Activated T-cell treated with anti-CD3 and anti-CD28 coated beads, Interleukin-2, amount 50 U/mL, for 48 hours (primary cell): ENCODE results near the gene DHRS9.
A peak's percentile ranks its signal among the peaks of the same experiment; 100 is the strongest.
"Not testable (repeated sequence)": the region's sequence is repeated elsewhere in the genome, so short reads cannot be mapped to it uniquely, and the experiment has no call there.

ENCODE experiments used
- DNase-seq, 2 experiments: peaks; one replicate each; pipeline ENCODE4 v3.0.0-alpha.2; 2020

Gene DHRS9

DNA sequence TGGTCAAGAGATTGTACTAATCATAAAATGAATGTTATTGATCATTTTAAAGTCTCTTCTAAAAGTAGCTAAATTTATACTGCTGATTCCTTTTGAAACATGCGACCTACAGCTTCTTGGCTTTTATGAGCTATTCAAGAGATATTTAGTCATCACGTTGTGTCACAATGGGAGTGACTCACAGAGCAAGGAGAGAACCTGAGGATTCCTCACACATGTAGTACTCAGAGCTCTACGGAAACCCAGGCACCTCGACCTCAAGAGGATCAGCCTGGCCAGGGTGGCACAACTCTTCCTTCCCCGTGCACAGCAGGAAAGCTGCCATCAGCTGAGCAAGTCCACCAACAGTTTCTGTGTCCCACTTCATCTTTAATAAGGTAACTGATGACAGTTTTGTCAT, at the start of gene DHRS9:
TSS of gene DHRS9 (plus strand) at position 223 of the 400 bp plus-strand sequence. CDS start 12,019 bp downstream, outside the sequence.
- peak; percentile 59 to 61 for DNase-seq

DNA sequence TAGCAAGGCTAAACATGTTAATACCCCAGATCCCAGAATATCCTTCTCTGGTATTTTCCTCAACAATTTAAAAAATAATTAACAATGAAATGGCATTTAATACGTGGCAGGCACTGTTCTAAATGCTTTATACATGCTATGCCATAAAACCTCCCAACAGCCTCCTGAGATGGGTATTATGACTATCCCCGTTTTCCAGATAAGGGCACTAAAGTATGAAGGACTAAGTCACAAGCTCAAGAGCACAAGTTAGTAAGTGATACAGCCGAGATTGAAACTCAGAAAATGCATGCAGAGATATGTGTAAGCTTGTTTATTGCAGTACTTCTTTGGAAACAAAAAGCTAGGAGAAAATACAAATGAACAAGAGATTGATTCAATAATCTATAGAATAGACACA, 46.2 kb upstream of the DHRS9 start:
- DNase-seq: no peak

DNA sequence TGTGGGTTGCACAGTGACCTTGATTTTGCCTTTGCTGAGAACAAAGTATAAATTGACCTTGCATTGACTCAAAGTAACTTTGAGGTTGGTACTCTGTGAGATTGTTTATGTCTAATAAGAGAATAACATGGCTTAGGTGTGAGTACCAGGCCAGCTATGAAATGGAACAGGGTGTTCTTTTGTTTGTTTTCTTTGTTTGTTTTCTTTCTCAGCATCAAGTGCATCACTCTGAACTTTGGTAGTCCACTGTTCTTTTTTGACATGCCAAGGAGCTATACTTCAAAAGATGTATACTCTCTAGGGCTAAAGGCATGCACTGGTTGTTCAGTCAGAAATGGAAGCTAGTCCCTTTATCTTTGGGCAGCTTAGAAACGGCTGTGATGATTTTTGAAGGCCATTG, 43.3 kb upstream of the DHRS9 start:
- DNase-seq: no peak

DNA sequence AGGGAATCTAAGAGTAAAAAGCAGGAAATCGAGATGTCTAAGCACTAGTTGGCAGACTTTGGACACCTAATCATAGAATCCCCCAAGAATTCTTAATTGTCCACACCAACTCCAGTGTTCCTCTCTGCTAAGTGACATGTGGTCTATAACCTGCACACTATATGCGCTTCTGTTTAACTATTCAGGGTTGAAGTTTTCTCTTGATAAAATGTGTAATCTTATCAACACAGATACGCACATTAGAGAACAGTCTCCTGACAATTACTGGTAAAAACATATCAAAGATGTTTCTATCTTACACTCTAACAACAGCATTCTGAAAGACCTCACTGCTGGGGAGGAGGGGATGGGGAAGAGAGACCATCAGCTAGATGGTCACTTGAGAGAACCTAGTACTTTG, 42.1 kb upstream of the DHRS9 start:
- DNase-seq: no peak

DNA sequence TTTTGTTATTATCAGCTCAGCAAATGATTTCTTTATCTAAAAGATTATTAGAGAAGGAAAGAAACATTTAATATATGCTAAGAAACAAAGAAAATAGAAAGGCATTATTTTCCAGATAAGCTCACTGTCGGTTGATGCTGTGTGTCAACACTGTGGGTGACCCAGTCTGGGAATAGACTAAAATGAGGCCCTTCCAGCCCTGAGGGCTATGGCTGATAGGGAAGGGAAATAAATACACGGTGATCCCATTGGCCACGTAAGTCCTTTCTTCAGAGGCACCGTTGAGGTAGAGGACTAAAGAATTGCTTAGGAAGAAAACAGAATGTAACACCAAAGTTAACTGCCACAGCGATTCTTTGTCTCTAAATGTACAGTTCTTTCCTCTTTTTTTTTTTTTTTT, 40.0 kb upstream of the DHRS9 start:
- no peak for DNase-seq

DNA sequence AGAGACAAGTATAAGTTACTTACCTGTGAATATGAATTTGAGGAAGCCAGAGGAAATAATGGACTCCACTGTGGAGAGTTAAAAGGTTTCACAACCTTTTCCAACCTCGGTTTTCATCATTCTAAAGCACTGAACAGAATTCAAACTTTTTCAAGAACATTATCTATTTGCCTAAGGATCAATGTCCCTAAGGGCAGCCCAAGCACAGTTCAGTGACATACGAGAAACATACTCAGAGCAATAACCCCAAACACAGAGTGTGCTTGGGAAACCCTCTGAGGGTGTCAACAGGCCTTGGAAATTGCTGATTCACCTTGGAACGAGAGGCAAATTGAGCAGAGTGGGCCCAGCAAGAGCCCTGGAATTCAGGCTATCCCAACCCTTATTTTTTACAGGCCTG, 38.2 kb upstream of the DHRS9 start, which contains the start of gene ABCB11:
TSS of gene ABCB11 (minus strand) at position 123 of the 400 bp plus-strand sequence. CDS start 13,199 bp downstream, outside the sequence.
- no peak for DNase-seq

DNA sequence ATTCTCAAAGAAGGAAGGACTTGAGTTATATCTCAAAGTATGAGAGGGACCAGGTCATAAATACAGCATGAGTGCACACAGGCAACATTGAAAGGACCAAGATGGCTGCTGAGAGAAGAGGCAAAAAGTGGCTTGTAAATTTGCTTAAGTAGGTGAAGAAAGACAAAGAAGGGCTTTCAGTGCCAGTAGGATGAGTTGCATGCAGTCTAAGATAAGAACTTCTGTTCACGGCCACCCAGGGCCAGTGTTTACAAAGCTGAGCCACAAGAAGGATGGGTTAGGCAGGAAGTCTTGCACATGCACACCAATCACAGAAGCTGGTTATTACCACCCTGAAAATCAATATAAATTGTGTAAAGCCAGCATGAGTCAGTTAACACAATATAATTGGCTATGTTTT, 35.1 kb upstream of the DHRS9 start:
- DNase-seq: no peak

DNA sequence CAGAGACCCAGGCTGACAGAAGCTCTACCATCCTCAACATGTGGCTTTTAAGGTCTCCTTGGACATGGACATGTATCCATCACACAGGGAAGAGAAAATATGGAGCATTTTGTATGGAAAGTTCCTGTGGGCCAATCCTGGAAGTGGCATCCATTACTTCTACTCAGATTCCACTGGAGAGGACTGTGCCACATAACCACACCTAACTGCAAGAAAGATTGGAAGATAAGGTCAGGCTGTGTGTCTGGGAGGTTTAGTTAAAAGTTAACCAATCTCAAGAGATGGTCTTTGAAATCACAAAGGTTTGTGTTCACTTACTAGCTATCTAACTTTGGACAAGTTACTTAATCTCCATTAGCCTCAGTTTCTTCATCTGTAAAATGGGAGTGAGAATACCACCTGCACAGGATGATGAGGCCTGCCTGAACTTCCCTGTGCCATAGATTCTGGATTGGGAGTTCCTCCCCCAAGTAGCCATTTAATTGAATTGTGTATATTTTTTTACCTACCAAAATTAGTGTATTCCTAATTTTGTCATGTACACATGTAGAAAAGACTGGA, 34.3 kb upstream of the DHRS9 start:
- no peak for DNase-seq

DNA sequence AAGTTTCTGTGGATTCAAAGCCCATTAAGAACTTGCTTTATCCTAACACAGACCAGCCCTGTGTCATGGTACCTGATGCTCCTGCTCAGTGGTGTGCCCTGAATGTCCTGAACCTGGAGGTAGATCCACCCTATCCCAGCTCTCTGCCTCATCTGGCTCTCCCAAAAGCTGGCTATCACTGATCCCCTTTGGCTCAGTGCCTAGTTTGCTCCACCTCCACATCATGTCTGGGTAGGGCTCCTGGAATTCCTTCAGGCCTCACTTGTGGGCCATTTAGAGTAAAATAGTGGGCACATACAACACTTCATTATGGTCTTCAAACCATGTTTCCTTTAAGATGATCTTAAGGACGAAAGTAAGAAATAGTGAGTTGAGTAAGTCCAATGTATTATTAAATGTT, 33.5 kb upstream of the DHRS9 start:
- no peak for DNase-seq

DNA sequence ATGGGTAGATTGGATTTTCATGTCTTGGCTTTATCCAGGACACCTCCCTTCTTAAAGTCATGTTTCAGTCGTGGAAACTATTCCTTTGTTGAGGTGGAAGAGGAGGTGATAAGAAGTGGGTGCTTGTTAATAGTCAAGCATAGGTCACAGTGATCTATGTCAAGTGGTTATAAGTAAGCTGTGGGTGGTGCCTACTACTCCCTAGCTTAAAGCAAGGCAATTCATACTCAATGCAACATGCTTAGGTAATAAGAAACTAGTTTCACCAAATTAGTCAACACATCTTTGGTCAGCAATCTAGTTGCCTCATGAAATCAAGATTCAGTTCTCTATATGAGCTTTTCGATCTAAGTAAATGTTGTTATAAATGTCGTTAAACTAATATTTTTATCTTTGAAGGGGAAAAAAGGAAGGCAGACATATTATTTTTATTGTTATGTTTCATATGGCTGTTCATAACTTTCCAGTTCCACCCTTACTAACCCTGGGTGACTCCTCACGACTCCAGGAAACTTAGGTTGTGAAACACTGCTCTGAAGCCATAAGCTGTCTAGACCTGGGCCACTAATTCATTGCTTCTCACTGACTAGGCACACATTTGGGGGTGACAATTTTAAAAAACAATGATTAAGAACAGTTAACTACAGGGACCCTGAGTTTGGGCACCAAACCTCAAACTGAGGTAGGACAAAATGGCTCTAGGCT, 32.5 kb upstream of the DHRS9 start:
- DNase-seq: no peak

DNA sequence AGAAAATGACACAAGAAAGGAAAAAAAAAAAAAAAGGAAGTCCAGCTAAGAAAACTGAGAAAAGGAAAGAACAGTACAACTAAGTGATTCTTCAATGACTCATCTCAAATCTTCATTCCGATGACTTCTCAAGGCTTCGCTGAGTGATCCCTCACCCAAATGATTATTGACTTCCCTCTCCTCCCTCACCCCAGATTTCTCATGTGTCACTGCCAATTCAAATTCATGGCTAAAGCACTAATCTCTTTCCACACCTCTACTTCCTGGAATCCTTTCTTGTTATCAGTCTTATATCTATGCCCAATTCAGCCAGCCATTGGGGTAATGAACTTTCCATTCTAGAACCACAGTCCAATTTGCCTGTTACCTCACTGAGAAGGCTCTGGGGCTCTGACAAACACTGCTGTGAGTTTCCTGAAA, 31.0 kb upstream of the DHRS9 start:
- DNase-seq: no peak

DNA sequence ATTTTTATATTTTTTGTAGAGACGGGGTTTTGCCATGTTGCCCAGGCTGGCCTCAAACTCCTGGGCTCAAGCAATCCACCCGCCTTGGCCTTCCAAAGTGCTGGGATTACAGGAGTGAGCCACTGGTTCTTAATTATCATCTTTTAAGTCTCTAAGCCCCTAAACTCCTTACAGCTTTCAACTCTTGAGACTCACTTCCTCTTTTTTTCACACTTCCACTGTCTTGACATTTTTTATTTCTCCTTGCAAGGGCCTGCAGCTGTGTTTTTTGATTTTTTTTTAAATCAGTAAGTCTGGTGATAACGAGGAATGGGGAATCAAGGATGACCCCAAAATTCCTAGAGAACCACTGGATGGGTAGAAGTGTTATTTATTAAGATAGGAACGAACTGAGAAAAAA, 29.7 kb upstream of the DHRS9 start:
- no peak for DNase-seq

DNA sequence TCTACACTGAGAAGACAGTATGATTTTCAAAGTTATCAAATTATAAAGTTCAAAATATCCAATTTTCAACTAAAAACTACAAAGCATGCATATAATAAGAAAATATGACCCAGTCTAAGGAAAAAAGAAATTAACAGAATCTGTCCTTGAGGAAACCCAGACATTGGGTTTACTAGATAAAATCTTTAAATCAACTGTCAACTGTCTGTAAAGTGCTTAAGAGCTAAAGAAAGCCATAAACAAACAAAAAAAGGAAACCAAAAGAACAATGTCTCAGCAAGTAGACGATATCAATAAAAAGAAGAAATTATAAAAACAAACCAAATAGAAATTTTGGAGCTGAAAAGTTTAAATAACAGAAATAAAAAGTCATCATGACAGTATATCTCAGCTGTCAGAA, 27.8 kb upstream of the DHRS9 start:
- no peak for DNase-seq

DNA sequence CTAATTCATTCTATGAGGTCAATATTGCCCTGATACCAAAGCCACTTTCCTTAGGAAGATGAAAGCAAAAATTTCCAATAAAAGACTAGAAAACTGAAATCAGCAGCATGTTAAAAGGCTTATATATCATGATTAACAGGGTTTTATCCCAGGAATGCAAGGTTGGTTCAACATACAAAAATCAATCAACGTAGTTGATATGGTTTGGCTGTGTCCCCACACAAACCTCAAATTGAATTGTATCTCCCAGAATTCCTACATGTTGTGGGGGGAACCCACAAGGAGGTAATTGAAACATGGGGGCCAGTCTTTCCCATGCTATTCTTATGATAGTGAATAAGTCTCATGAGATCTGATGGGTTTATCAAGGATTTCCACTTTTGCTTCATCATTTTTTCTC, 26.5 kb upstream of the DHRS9 start:
- DNase-seq: no peak

DNA sequence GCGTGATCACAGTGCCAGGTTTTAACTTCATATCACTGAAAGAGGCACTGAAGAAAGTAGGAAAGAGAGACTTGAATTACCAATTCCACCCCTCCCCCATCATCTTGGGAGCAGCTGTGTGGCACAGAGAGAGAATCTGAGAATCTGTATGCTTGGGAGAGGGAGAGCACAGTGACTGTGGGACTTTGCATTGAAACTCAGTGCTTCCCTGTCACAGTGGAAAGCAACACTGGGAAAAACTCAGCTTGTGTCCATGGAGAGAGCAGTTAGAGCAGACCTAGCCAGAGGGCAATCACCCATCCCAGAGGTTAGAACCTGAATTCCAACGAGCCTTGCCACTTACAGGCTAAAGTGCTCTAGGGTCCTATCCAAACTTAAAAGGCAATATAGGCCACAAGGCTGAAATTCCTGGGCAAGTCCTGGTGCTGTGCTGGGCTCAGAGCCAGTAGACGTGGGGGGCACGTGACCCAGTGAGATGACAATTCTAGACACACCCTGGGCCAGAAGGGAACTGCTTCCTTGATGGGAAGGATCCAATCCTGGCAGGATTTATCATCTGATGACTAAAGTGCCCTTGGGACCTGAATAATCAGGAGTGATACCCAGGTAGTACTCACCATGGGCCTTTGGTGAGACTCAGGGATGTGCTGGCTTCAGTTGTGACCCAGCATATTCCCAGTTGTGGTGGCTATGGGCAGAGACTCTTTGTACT, 22.8 kb upstream of the DHRS9 start:
- DNase-seq: no peak

DNA sequence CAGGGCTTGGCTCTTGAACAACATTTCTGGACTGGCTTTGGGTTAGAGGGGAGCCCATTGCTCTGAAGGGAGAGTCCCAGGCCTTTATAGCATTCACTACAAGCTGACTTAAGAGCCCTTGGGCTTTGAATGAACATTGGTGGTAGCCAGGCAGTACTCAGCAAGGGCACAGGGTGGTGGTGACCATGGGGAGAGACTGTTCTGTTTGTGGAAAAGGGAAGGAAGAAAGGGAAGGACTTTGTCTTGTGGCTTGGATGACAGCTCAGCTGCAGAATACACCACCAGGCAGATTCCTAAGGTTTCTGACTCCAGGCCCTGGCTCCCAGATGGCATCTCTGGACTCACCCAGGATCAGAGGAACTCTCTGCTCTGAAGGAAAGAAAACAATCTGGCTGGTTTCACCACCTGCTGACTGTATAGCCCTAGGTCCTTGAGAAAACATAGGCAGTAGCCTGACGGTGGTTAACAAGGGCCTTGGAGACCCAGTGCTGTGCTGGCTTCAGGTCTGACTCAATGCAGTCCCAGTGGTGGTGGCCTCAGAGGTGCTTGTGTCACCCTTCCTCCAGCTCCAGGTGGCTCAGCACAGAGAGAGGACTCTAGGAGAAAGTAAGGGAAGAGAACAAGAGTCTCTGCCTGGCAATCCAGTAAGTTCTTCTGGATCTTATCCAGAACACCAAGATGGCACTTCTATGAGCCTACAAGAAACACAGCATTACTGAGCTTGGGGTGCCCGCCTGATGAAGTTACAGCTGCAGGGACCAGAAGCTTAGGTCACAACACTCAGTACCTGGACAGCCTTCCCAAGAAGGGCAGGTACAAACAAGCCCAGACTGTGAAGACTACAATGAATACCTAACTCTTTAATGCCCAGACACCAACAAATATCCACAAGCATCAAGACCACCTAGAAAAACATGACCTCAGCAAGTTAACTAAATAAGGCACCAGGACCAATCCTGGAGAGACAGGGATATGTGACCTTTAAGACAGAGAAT, 21.8 kb upstream of the DHRS9 start:
- DNase-seq: no peak

DNA sequence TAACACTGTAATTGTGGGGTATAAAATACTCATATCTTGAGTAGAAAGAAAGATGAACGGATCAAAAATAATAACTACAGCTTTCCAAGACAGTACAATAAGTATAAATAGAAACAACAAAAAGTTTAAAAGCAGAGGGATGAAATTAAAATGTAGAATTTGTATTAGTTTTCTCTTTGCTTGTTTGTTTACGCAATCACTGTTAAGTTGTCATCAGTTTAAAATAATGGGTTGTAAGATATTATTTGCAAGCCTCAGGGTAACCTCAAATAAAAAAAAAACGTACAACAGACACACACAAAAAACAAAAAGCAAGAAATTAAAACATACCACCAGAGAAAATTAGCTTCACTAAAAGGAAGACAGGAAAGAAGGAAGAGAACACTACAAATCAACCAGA, 20.2 kb upstream of the DHRS9 start:
- DNase-seq: no peak

DNA sequence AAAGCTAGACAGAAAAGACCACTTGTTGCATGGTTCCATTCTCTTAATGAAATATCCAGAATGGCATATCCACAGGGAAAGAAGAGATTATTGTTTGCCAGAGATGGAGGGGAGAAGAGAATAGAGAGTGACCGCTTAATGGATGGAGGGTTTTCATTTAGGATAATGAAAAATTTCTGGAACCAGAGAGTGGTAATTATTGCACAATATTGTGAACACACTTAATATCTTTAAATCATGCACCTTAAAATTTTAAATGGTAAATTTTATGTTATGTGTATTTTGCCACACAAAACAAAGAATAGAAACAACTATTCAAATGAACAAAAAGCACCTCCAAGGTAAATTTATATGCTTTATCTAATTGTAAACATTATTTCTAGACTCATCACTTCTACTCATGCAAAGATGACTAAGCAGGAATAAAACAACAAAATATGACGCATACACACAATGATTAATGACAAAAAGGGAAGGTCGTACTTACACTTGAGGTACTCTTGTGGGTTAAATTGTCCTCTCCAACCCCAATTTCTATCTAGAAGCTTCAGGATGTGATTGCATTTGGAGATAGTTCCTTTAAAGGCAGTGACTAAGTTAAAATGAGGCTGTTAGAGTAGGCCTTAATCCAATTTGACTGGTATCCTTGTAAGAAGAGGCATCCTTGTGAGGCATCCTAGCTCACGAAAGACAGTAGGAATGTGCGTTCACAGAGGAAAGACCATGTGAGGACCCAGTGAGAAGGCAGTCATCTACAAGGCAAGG, 18.7 kb upstream of the DHRS9 start:
- DNase-seq: no peak

DNA sequence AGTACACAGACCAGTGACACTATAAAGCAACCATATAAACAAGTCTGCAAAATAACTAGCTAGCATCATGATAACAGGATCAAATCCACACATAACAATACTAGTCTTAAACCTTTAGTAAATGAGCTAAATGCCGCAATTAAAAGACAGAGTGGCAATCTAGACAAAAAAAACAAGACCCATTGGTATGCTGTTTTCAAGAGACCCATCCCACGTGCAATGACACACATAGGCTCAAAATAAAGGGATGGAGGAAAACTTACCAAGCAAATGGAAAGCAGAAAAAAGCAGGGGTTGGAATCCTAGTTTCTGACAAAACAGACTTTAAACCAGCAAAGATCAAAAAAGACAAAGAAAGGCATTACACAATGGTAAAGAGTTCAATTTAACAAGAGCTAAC, 14.8 kb upstream of the DHRS9 start:
- DNase-seq: not testable (repeated sequence)

DNA sequence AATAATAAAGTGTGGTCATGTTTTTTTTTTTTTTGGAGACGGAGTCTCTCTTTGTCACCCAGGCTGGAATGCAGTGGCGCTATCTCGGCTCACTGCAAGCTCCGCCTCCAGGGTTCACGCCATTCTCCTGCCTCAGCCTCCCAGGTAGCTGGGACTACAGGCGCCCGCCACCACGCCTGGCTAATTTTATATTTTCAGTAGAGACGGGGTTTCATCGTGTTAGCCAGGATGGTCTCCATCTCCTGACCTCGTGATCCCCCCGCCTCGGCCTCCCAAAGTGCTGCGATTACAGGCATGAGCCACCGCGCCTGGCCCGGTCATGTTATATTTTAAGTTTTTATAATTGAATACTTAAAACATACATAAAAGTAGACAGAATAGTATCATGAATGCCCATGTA, 5.2 kb upstream of the DHRS9 start:
- not testable (repeated sequence) for DNase-seq

DNA sequence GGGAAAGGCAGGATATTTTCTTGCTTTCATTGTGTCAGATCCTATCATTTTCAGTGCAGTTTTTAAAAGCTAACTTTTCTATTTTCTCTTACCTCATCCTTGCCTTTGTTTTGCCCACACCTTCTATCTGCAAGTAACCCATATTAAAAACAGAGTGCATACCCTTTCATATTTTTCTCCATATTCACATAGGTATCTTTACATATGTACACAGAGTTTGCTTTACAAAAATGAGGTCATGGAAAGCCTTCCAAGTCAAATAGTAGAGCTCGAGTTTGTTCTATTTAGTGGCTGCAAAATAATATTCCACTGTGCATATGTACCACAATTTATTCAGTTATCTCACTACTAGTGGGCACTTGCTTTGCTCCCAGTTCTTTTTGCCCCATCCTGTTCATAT, 3.9 kb upstream of the DHRS9 start:
- no peak for DNase-seq

DNA sequence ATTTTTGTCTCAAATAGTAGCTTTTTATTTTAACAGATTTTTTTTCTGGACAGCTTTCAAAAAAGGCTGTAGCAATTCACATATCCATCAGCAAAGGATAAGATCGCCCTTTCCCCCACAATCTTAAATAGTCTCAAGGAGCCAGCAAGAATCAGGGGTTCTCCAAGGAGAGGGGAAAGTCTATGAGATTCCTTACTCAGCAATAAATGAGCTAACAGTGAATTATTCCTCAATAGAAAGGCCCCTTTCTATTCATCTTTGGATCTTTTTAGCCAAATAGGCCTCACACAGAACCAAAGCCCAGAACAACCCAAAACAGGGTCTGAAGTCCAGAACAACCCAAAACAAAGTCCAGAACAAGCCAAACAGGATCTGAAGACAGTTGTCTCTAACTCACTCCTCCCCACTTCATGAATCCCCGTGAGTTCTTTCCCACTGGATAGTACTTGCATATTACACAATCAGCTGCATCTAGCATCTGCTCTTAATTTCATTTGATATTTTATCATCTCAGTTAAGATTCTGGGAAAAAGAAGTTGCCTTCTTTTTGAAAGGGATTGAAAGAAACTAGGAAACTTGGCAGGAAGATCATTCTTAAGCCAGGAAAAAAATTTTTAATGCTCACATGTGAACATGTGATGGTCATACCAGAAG, 3.4 kb upstream of the DHRS9 start:
- no peak for DNase-seq
